Heart right ventricle (tissue), 16 donors: Measurements from ENCODE around the gene IL21R. TPM values are rescaled to one million over a fixed set of nuclear protein-coding genes. Genes with fewer than 3 reads are reported as not detected.

Experiments
- ATAC-seq, 8 donors: fragments of 200-7000 bp; cut with Tn5 transposase; one replicate each; pipeline ENCODE4 v1.9.1; 2020; ENCODE audit warnings: mild to moderate bottlenecking in 8 of 8, moderate library complexity in 8 of 8, moderate number of reproducible peaks in 1 of 8
- DNase-seq, 2 donors: peaks; one replicate each; pipeline ENCODE4 v3.0.0-alpha.2; 2020
- H3K27ac ChIP-seq, 10 donors: fragments of 200-600 bp; sonication (generic) in 2 of 10; one replicate each; pipeline versions ENCODE4 v1.5.0 to v1.8.0; 2020 to 2022; ENCODE audit warnings: mild to moderate bottlenecking in 3 of 10
- H3K27me3 ChIP-seq, 7 donors: fragments of 200-600 bp; one replicate each; pipeline ENCODE4 v1.8.0; 2021 to 2022; ENCODE audit warnings: mild to moderate bottlenecking in 2 of 7
- H3K36me3 ChIP-seq, 9 donors: fragments of 200-600 bp; sonication (generic) in 1 of 9; one replicate each; pipeline versions ENCODE4 v1.5.0 to v1.8.0; 2020 to 2022; ENCODE audit warnings: mild to moderate bottlenecking in 2 of 9
- H3K4me1 ChIP-seq, 9 donors: fragments of 200-600 bp; sonication (generic) in 1 of 9; one replicate each; pipeline versions ENCODE4 v1.5.0 to v1.8.0; 2020 to 2022; ENCODE audit warnings: mild to moderate bottlenecking in 4 of 9
- H3K4me3 ChIP-seq, 10 donors: fragments of 200-600 bp; sonication (generic) in 2 of 10; one replicate each; pipeline versions ENCODE4 v1.5.0 to v1.8.0; 2020 to 2022; ENCODE audit warnings: mild to moderate bottlenecking in 7 of 10, moderate library complexity in 2 of 10
- H3K9me3 ChIP-seq, 11 donors: fragments of 200-600 bp in 10 of 11; sonication (generic) in 2 of 11; one replicate each; pipeline versions ENCODE4 v1.5.0 to v1.8.0; 2013 to 2022; ENCODE audit warnings: mild to moderate bottlenecking in 2 of 11, control low read depth in 1 of 11, moderate library complexity in 1 of 11
- CTCF ChIP-seq, 9 donors: fragments of 200-600 bp; sonication (generic) in 2 of 9; IDR thresholded peaks; one replicate each; pipeline versions ENCODE4 v1.5.0 to v1.8.0; 2021 to 2022; ENCODE audit warnings: antibody characterized with exemption in 9 of 9, mild to moderate bottlenecking in 5 of 9, moderate library complexity in 1 of 9
- WGBS, 2 donors: extraction: QIAGEN DNeasy Blood & Tissue Kit; methylation state at CpG; one replicate each; pipeline ENCODE4 v1.1.7; 2013; ENCODE audit warnings: inconsistent platforms in 1 of 2; 5-methylcytosine and 5-hydroxymethylcytosine counted together
- intact Hi-C, 10 donors: fragments of 100-400 bp; cut with DNase I; formaldehyde crosslinking; loops; one replicate each; pipeline versions ENCODE4 v1.11.1 to v1.14.2; 2022
- long read RNA-seq, 3 donors: library from polyadenylated mRNA; unstranded; transcript quantifications; one replicate each; pipeline ENCODE4 v2.0.0, GENCODE V29; 2020 to 2021
- polyA plus RNA-seq, 2 donors: library from polyadenylated mRNA; stranded (reverse); fragments of 200-250 nt; gene quantifications; one replicate each; pipeline ENCODE4 v1.2.3, GENCODE V29; 2013
- total RNA-seq, 10 donors: library from RNA; stranded (reverse); fragmentation: NEBNext Ultra II Directional in 3 of 10; extraction: Animal tissue kit (Norgen Biotek cat#: 25700) in 3 of 10; gene quantifications; one replicate each; pipeline versions ENCODE4 v1.2.1 to v1.2.4, GENCODE V29; 2021 to 2023
- donor health status: Arrhythmogenic right ventricular cardiomyopathy.
- donor health status: ischemic (EF 13 %, LVEDD 7.1; RV severe dilation, severe dysfunction).
- donor health status: healthy with polysubstance abuse.
- donor health status: DM: no; HTN: yes; CAD: no.
- donor health status: DM: no; HTN: no; CAD: no.
- donor health status: ischemic (EF 25% LVEDD 6.9; RV normal size, moderate dysfunction).
- donor health status: ischemic (EF 25% LVEDD 5.7; RV mildly dilated, moderate dysfunction).
- donor health status: healthy.
- donor health status: DM: yes; HTN: yes; CAD: no.
- donor health status: Ischemic cardiomyopathy.
- donor health status: ischemic (EF 35%, LVEDD 5.7; RV mildly dilated, moderate dysfunction).
- donor health status: nonischemic (EF 11% LVEDD 7.7; RV severe dilation, severe dysfunction).
- donor health status: DM: yes; HTN: yes; CAD: no.
- donor health status: PGD.
- donor health status: ischemic (EF 29% LVEDD 5.4; RV normal size, mild dysfunction).
- donor health status: nonischemic (EF 23%, LVEDD 6.1; RV moderate dilation, normal function).

Gene IL21R
- total RNA-seq: 1 to 10 TPM in 1 of 10 donors, under 1 TPM in 8, not detected in 1; 0.06 to 3.6 (median 0.15) TPM
- under 1 TPM in 1 of 2 donors, not detected in 1; 0.07 TPM for polyA plus RNA-seq
- long read RNA-seq, donor 1: 0 reads
- long read RNA-seq, donor 2: 0 reads
- long read RNA-seq, donor 3, partial matches to known transcripts: 1 of 1 reads
- long read RNA-seq, donor 3, other reads (novel, unspliced or antisense): 0 of 1 reads

- Histone ChIP-seq H3K27me3 (peaks cover 0 to 42% (median 14%) of the 10 kb centered on the region in 7 donors), H3K4me1 (peaks cover 4 to 63% (median 12%) of the 10 kb centered on the region in 9 donors), H3K36me3 (no peaks in the 10 kb centered on the region), H3K4me3 (peak within 1 kb of the TSS in 4 of 10 donors; percentile 8 to 55 (median 20)), H3K9me3 (peaks cover 0 to 3% (median 0%) of the 10 kb centered on the region in 11 donors), H3K27ac (peak within 1 kb of the TSS in 1 of 10 donors; percentile 82)
- no peak for TF ChIP-seq CTCF (IDR thresholded peaks at IDR 0.05)
- ATAC-seq: peak; percentile 81 to 91 (median 85)
- peak; percentile 61 to 73 for DNase-seq
- 15 to 18% methylated on average over 22 to 23 of the region's 23 CpGs for WGBS, 2 donors
- intact Hi-C loops: no loop called here
Measured at GRCh38 chr16:27401768-27402568, at the start of gene IL21R. IL21R (plus strand) TSS chr16:27402174; CDS start chr16:27430072, 27,898 bp downstream.

- WGBS, 2 donors: 94 to 95% methylated on average over 4 of the region's 4 CpGs
- no peaks in the 10 kb centered on the region for H3K27me3 ChIP-seq
- no peak overlapping the region for H3K4me3 ChIP-seq
- H3K9me3 ChIP-seq: peaks cover 0 to 15% (median 0%) of the 10 kb centered on the region in 11 donors
- DNase-seq (no peak), ATAC-seq (no peak)
- TF ChIP-seq CTCF (IDR thresholded peaks at IDR 0.05): no peak
- intact Hi-C loops: loop anchor here in 2 of 10 donors (10.0 kb wide), 2 partner anchors 49 to 119 kb away; no protein-coding TSS in a partner anchor
- no peaks in the 10 kb centered on the region for H3K4me1 ChIP-seq
- no peak overlapping the region for H3K27ac ChIP-seq
- H3K36me3 ChIP-seq: peaks cover 0 to 100% (median 27%) of the 10 kb centered on the region in 9 donors
Measured at GRCh38 chr16:27353853-27354252, 48.1 kb upstream of the IL21R start.

- Histone ChIP-seq H3K9me3 (peaks cover 0 to 10% (median 0%) of the 10 kb centered on the region in 11 donors), H3K4me3 (no peak overlapping the region), H3K27ac (no peak overlapping the region), H3K4me1 (no peaks in the 10 kb centered on the region), H3K36me3 (peaks cover 0 to 100% (median 32%) of the 10 kb centered on the region in 9 donors), H3K27me3 (no peaks in the 10 kb centered on the region)
- WGBS, 2 donors: 74 to 75% methylated on average over 12 of the region's 12 CpGs
- peak in 7 of 9 donors; percentile 27 to 53 (median 39) for TF ChIP-seq CTCF (IDR thresholded peaks at IDR 0.05)
- ATAC-seq: peak in 5 of 8 donors; percentile 41 to 74 (median 62)
- intact Hi-C loops: loop anchor here in 2 of 10 donors (10.0 kb wide), 2 partner anchors 51 to 121 kb away; no protein-coding TSS in a partner anchor
- peak; percentile 43 to 56 for DNase-seq
Measured at GRCh38 chr16:27355610-27356009, 46.4 kb upstream of the IL21R start.

DNA sequence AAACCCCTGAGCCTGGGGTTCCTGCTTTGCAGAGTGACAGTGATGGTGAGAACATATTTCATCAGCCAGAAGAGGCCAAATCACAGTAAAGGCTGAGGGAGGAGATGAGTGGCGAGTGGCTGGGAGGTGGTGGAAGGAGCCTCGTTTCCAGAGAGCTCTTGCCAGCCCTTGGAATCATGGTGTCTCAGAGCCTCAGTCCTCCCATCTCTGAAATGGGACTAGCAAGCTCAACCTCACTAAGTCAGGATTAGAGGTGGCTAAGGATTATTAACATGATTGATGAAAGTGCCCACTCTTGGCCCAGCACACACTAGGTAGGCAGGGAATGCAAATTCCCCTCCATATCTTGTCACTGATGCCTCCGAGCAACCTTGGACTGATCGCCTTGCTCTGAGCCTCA is 45.2 kb upstream of the IL21R start:
- no peak for TF ChIP-seq CTCF (IDR thresholded peaks at IDR 0.05)
- intact Hi-C loops: loop anchor here in 2 of 10 donors (10.0 kb wide), 2 partner anchors 52 to 122 kb away; no protein-coding TSS in a partner anchor
- no peak overlapping the region for H3K4me3 ChIP-seq
- no peaks in the 10 kb centered on the region for H3K27me3 ChIP-seq
- ATAC-seq (no peak), DNase-seq (no peak)
- peaks cover 0 to 3% (median 0%) of the 10 kb centered on the region in 11 donors for H3K9me3 ChIP-seq
- WGBS, 2 donors: 83 to 85% methylated on average over 4 of the region's 4 CpGs
- H3K36me3 ChIP-seq: peaks cover 0 to 100% (median 29%) of the 10 kb centered on the region in 9 donors
- H3K4me1 ChIP-seq: no peaks in the 10 kb centered on the region
- H3K27ac ChIP-seq: no peak overlapping the region
